Mesothelial cell of epicardium (in vitro differentiated cells): Measurements from ENCODE around the gene MAP3K9. TPM values are rescaled to one million over a fixed set of nuclear protein-coding genes. Genes with fewer than 3 reads are reported as not detected.

ENCODE experiments used
- DNase-seq, 2 experiments: peaks; one replicate each; pipeline ENCODE4 v3.0.0; 2021; ENCODE audit warnings: low spot score in 2 of 2; ENCODE audit not compliant: unreplicated experiment in 2 of 2
- H3K27ac Mint-ChIP-seq: 2 replicates; pipeline ENCODE4 v1.8.0; 2021; ENCODE audit warnings: mixed read lengths
- H3K27me3 Mint-ChIP-seq: 2 replicates; pipeline ENCODE4 v1.8.0; 2021; ENCODE audit warnings: low read depth, mixed read lengths
- H3K36me3 Mint-ChIP-seq: 2 replicates; pipeline ENCODE4 v1.8.0; 2021; ENCODE audit warnings: mixed read lengths
- H3K4me1 Mint-ChIP-seq: 2 replicates; pipeline ENCODE4 v1.8.0; 2021; ENCODE audit warnings: mixed read lengths
- H3K4me3 Mint-ChIP-seq: 2 replicates; pipeline ENCODE4 v1.8.0; 2021; ENCODE audit warnings: mild to moderate bottlenecking, moderate library complexity, mixed read lengths
- H3K9me3 Mint-ChIP-seq: 2 replicates; pipeline ENCODE4 v1.8.0; 2021; ENCODE audit warnings: mixed read lengths
- CTCF ChIP-seq: fragments of 200-600 bp; sonication (generic); IDR thresholded peaks from one replicate; pipeline ENCODE4 v1.5.0; 2021; ENCODE audit warnings: antibody characterized with exemption; ENCODE audit not compliant: unreplicated experiment
- total RNA-seq: library from RNA; stranded (reverse); gene quantifications from 3 replicates; pipeline ENCODE4 v1.2.1, GENCODE V29; 2021

MAP3K9 gene
- total RNA-seq, 1 donor from 2014 or later: 9.5 TPM

DNA sequence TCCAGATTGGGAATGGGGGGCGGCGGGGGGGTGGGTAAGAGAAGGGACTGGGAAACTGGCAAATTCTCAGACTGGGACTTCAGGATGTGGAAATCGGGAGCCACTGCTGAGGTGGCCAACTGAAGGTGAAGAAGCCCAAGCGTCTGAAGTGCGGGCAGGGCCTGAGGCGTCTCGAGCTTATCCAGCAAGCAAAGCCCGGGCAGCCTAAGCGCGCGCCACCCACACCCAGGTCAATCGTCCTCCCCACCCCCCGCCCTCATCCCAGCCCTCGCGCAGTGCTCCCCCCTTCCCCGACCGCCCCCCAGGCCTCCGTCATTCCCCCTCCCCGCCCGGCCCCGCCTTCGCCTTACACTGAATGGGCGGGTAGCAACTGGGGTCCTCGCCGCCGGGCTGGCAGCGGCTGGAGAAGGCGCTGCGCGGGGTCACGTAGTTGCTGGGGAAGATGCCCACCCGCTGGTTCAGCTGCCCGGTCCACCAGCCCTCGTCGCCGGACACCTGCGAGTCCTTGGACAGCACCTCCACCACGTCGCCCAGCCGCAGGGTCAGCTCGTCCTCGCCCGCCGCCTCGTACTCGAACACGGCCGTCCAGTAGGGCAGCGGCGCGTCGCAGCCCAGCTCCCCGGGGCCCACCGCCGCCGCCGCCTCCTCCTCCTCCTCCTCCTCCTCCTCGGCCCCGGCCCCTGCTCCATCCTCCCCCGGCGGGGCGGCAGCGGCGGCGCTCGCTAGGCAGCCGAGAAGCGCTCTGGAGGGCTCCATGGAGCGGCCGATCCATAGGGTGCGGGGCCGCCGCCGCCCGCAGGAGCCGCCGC lies 693 bp downstream of the MAP3K9 start:
- peak overlapping the region; percentile 56 for H3K27ac Mint-ChIP-seq
- no peaks in the 10 kb centered on the region for H3K9me3 Mint-ChIP-seq

GRCh38 chr14:70807898-70808415 lies 1.4 kb downstream of the MAP3K9 start:
- Mint-ChIP-seq H3K36me3 (peaks cover 1% of the 10 kb centered on the region), H3K9me3 (no peaks in the 10 kb centered on the region), H3K27ac (peak overlapping the region; percentile 17), H3K4me1 (peaks cover 8% of the 10 kb centered on the region), H3K27me3 (peaks cover 5% of the 10 kb centered on the region), H3K4me3 (peak overlapping the region; percentile 73)
- no peak for DNase-seq
- TF ChIP-seq CTCF: no peak

More for the DNA sequence above, 693 bp downstream of the MAP3K9 start:
- peaks cover 5% of the 10 kb centered on the region for H3K27me3 Mint-ChIP-seq
- TF ChIP-seq CTCF: no peak
- H3K4me1 Mint-ChIP-seq: peaks cover 8% of the 10 kb centered on the region
- H3K4me3 Mint-ChIP-seq: peak overlapping the region; percentile 73
- H3K36me3 Mint-ChIP-seq: peaks cover 1% of the 10 kb centered on the region
- peak in 1 of 2 experiments; percentile 40 for DNase-seq

- DNase-seq: no peak
- H3K27me3 Mint-ChIP-seq: peaks cover 5% of the 10 kb centered on the region
- no peak overlapping the region for H3K4me3 Mint-ChIP-seq
- TF ChIP-seq CTCF: no peak
- no peaks in the 10 kb centered on the region for H3K9me3 Mint-ChIP-seq
- no peak overlapping the region for H3K27ac Mint-ChIP-seq
- H3K4me1 Mint-ChIP-seq: peaks cover 20% of the 10 kb centered on the region
- peaks cover 11% of the 10 kb centered on the region for H3K36me3 Mint-ChIP-seq
These were observed 4.7 kb downstream of the MAP3K9 start for GRCh38 chr14:70804556-70805162.

GRCh38 chr14:70803321-70804310 lies 5.7 kb downstream of the MAP3K9 start:
- no peak for TF ChIP-seq CTCF
- peaks cover 14% of the 10 kb centered on the region for H3K36me3 Mint-ChIP-seq
- no peak overlapping the region for H3K4me3 Mint-ChIP-seq
- DNase-seq: no peak
- H3K9me3 Mint-ChIP-seq: no peaks in the 10 kb centered on the region
- H3K27ac Mint-ChIP-seq: no peak overlapping the region
- H3K4me1 Mint-ChIP-seq: peaks cover 20% of the 10 kb centered on the region
- peaks cover 5% of the 10 kb centered on the region for H3K27me3 Mint-ChIP-seq

- Mint-ChIP-seq H3K27ac (no peak overlapping the region), H3K4me3 (no peak overlapping the region)
These were observed 6.9 kb downstream of the MAP3K9 start for GRCh38 chr14:70802379-70802778.

More at GRCh38 chr14:70802379-70802778, 6.9 kb downstream of the MAP3K9 start:
- Mint-ChIP-seq H3K4me1 (peaks cover 14% of the 10 kb centered on the region), H3K36me3 (peaks cover 14% of the 10 kb centered on the region), H3K27me3 (no peaks in the 10 kb centered on the region), H3K9me3 (no peaks in the 10 kb centered on the region)
- no peak for DNase-seq
- no peak for TF ChIP-seq CTCF
